ENCODE results near the gene ABHD6.

GRCh38 chr3:58260261-58260731 lies 22.7 kb downstream of the ABHD6 start:
- TF ChIP-seq MXI1 (conservative IDR thresholded peaks at IDR 0.05; ENCODE audit: poor library complexity, severe bottlenecking) (no peak), EP300 (conservative IDR thresholded peaks at IDR 0.05; ENCODE audit: poor library complexity, severe bottlenecking) (peak; percentile 58), TAF1 (IDR thresholded peaks at IDR 0.05; ENCODE audit: low read depth) (no peak), RAD21 (conservative IDR thresholded peaks at IDR 0.05) (no peak), CTCF (IDR thresholded peaks at IDR 0.05; ENCODE audit: poor library complexity, severe bottlenecking) (no peak), REST (IDR thresholded peaks at IDR 0.05; ENCODE audit: borderline replicate concordance) (no peak), POLR2AphosphoS5 (IDR thresholded peaks at IDR 0.05) (peak; percentile 25), EZH2 (IDR thresholded peaks at IDR 0.05; ENCODE audit: borderline replicate concordance, insufficient read depth, low read length, poor library complexity, severe bottlenecking) (no peak)

Data from neural cell (in vitro differentiated cells).